HepG2 (cell line): ENCODE measurements around the gene CAMK1G. TPM values are rescaled to one million over a fixed set of nuclear protein-coding genes. Genes with fewer than 3 reads are reported as not detected.
A peak's percentile ranks its signal among the peaks of the same experiment; 100 is the strongest.

Source experiments
- ATAC-seq: fragments of 200-7000 bp; cut with Tn5 transposase; 3 replicates; pipeline ENCODE4 v1.9.1; 2020; ENCODE audit warnings: mild to moderate bottlenecking, moderate library complexity
- BruUV-seq: library from RNA; stranded (reverse); fragments of 400-500 nt; replicated peaks from 2 replicates; lab custom pipeline; 2021; lab: Mats Ljungman, UMichigan
- CTCF ChIA-PET: fragments of 300-600 bp; formaldehyde crosslinking; extraction: SDS; loops from one replicate; lab custom pipeline; 2021; ENCODE audit warnings: low total read pairs, inconsistent platforms, low intra/inter-chr PET ratio; lab: Yijun Ruan, JAX
- POLR2A ChIA-PET: fragments of 350-600 bp; sonication (Branson Sonifier 250); formaldehyde crosslinking; loops from one replicate; lab custom pipeline; 2020; ENCODE audit warnings: antibody characterized with exemption, inconsistent platforms; lab: Yijun Ruan, JAX
- DNase-seq: peaks from one replicate; pipeline ENCODE4 v3.0.0-alpha.2; 2015; ENCODE audit warnings: low spot score
- FAIRE-seq: peaks from 3 replicates; lab custom pipeline; 2011; peaks lifted over from hg19 to GRCh38; lab: Jason Lieb, UNC
- H2AFZ ChIP-seq: one replicate; pipeline ENCODE4 v1.6.1; 2011; ENCODE audit warnings: low read length, inconsistent platforms
- H3K27ac ChIP-seq: fragments of 300-600 bp; 3 replicates; pipeline ENCODE4 v1.8.0; 2011; ENCODE audit warnings: mixed run types, mild to moderate bottlenecking, mixed read lengths, low read length, inconsistent platforms; ENCODE audit not compliant: insufficient read depth; ENCODE audit errors: extremely low read length
- H3K27me3 ChIP-seq, 2 experiments: fragments of 200-600 bp in 1 of 2; 2 replicates in 1 of 2; 3 replicates in 1 of 2; pipeline versions ENCODE4 v1.6.0 to v1.8.0; 2011; ENCODE audit warnings: low read length in 2 of 2, mild to moderate bottlenecking in 2 of 2, moderate library complexity in 2 of 2, inconsistent platforms in 1 of 2; ENCODE audit not compliant: insufficient read depth in 2 of 2, control insufficient read depth in 1 of 2
- H3K36me3 ChIP-seq, 2 experiments: fragments of 200-600 bp in 1 of 2; replicated peaks in 1 of 2; 2 replicates in 1 of 2; 3 replicates in 1 of 2; pipeline versions ENCODE4 v1.5.1 to v1.8.0; 2011; ENCODE audit warnings: low read length in 2 of 2, inconsistent platforms in 1 of 2; ENCODE audit not compliant: insufficient read depth in 2 of 2, control insufficient read depth in 1 of 2
- H3K4me1 ChIP-seq: 2 replicates; pipeline ENCODE4 v1.5.1; 2012; ENCODE audit warnings: low read length, inconsistent platforms; ENCODE audit not compliant: insufficient read depth
- H3K4me2 ChIP-seq: 2 replicates; pipeline ENCODE4 v1.6.0; 2011; ENCODE audit warnings: low read depth, low read length, inconsistent platforms
- H3K4me3 ChIP-seq, 3 experiments: fragments of 200-600 bp in 1 of 3; sonication (generic), shearing (Covaris generic) in 1 of 3; replicated peaks in 1 of 3; 2 replicates each; pipeline ENCODE4 v1.5.1; 2011 to 2016; ENCODE audit warnings: low read length in 3 of 3, inconsistent platforms in 2 of 3, low read depth in 2 of 3, mild to moderate bottlenecking in 2 of 3, control low read depth in 1 of 3, mixed read lengths in 1 of 3; ENCODE audit not compliant: insufficient read depth in 1 of 3
- H3K79me2 ChIP-seq: one replicate; pipeline ENCODE4 v1.6.1; 2011; ENCODE audit warnings: low read length, inconsistent platforms; ENCODE audit not compliant: insufficient read depth
- H3K9ac ChIP-seq: 2 replicates; pipeline ENCODE4 v1.6.0; 2011; ENCODE audit warnings: mild to moderate bottlenecking, low read depth, low read length, inconsistent platforms; ENCODE audit not compliant: insufficient read depth
- H3K9me3 ChIP-seq: 2 replicates; pipeline ENCODE4 v1.5.1; 2012; ENCODE audit warnings: mild to moderate bottlenecking, low read length
- H4K20me1 ChIP-seq: 2 replicates; pipeline ENCODE4 v1.6.0; 2011; ENCODE audit warnings: inconsistent platforms, mild to moderate bottlenecking, low read length, moderate library complexity; ENCODE audit not compliant: insufficient read depth
- MAFK ChIP-seq, 2 experiments: IDR thresholded peaks in 1 of 2; conservative IDR thresholded peaks in 1 of 2; 2 replicates each; pipeline ENCODE4 v1.6.1; 2011; ENCODE audit warnings: improper control_type of control experiment in 2 of 2, low read length in 2 of 2
- SALL1 ChIP-seq: sonication (generic); formaldehyde crosslinking; IDR thresholded peaks from 2 replicates; pipeline ENCODE4 v1.8.0; 2022; ENCODE audit warnings: mild to moderate bottlenecking, missing genetic modification reagents
- THYN1 ChIP-seq: sonication (generic); formaldehyde crosslinking; IDR thresholded peaks from 2 replicates; pipeline ENCODE4 v1.8.1; 2023; ENCODE audit warnings: low read depth, mild to moderate bottlenecking, moderate library complexity, missing genetic modification reagents, borderline replicate concordance
- WGBS: methylation state at CpG from one replicate; pipeline ENCODE4 v1.1.6; 2017; ENCODE audit warnings: low lambda C conversion rate; 5-methylcytosine and 5-hydroxymethylcytosine counted together
- in situ Hi-C: cut with HindIII; loops from 2 replicates; pipeline ENCODE4 v1.10.0; 2017; ENCODE audit warnings: low pct_unique_long_range_greater_than_20kb; ENCODE audit not compliant: extremely low pct_ligation_motif_present
- intact Hi-C: fragments of 100-400 bp; cut with micrococcal nuclease; formaldehyde crosslinking; loops from one replicate; pipeline ENCODE4 v1.10.0; 2022; ENCODE audit not compliant: unreplicated experiment
- polyA plus RNA-seq, 8 experiments: library from polyadenylated mRNA; depleted of rRNA in 3 of 8; stranded (reverse) in 7 of 8; unstranded in 1 of 8; fragments of >200 nt; fragmentation: Illumina TruSeq in 4 of 8; extraction: Trizol in 4 of 8; gene quantifications; 2 replicates each; pipeline versions ENCODE4 v1.2.1 to v1.2.3, GENCODE V29; 2011 to 2016; ENCODE audit warnings: low read depth in 4 of 8, missing spikeins in 1 of 8, mixed read lengths in 1 of 8; ENCODE audit not compliant: insufficient read depth in 1 of 8
- total RNA-seq, 5 experiments: library from RNA; depleted of rRNA; stranded (reverse); fragments of >200 nt; fragmentation: Illumina TruSeq; extraction: Trizol; gene quantifications; 2 replicates each; pipeline ENCODE4 v1.2.3, GENCODE V29; 2016; ENCODE audit warnings: low read depth in 1 of 5
- TF ChIP-seq, protein P1 (sequence below): fragments of 450-650 bp; IDR thresholded peaks from 2 replicates; pipeline ENCODE4 v1.6.1; 2016

Gene CAMK1G
- total and polyA plus RNA-seq, 2 of the 13 experiments (the other 11 are each of a cell fraction or from before 2014, with no cell fraction given): not detected

GRCh38 chr1:209609041-209609790 lies 25.7 kb downstream of the CAMK1G start:
- Histone ChIP-seq H3K27ac (no peak overlapping the region), H3K9ac (no peak overlapping the region), H3K4me3 (no peak overlapping the region), H3K9me3 (no peaks in the 10 kb centered on the region), H3K4me1 (no peaks in the 10 kb centered on the region), H4K20me1 (no peaks in the 10 kb centered on the region), H2AFZ (no peak overlapping the region), H3K4me2 (no peak overlapping the region), H3K79me2 (no peaks in the 10 kb centered on the region), H3K27me3 (no peaks in the 10 kb centered on the region), H3K36me3 (no peaks in the 10 kb centered on the region)
- CTCF ChIA-PET: no interaction called here
- intact Hi-C loops (no loop called here), in situ Hi-C loops (no loop called here)
- FAIRE-seq (no peak), ATAC-seq (no peak), DNase-seq (no peak)
- 30% methylated on average over 9 of the region's 9 CpGs for WGBS
- BruUV-seq: no TSS peak
- TF ChIP-seq, protein P1, sequence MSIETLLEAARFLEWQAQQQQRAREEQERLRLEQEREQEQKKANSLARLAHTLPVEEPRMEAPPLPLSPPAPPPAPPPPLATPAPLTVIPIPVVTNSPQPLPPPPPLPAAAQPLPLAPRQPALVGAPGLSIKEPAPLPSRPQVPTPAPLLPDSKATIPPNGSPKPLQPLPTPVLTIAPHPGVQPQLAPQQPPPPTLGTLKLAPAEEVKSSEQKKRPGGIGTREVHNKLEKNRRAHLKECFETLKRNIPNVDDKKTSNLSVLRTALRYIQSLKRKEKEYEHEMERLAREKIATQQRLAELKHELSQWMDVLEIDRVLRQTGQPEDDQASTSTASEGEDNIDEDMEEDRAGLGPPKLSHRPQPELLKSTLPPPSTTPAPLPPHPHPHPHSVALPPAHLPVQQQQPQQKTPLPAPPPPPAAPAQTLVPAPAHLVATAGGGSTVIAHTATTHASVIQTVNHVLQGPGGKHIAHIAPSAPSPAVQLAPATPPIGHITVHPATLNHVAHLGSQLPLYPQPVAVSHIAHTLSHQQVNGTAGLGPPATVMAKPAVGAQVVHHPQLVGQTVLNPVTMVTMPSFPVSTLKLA: 0 out of 2 replicates have a peak, but pooled peaks have one; percentile 16
- TF ChIP-seq THYN1 (CRISPR knock-in tag): no peak
- POLR2A ChIA-PET: no interaction called here

DNA sequence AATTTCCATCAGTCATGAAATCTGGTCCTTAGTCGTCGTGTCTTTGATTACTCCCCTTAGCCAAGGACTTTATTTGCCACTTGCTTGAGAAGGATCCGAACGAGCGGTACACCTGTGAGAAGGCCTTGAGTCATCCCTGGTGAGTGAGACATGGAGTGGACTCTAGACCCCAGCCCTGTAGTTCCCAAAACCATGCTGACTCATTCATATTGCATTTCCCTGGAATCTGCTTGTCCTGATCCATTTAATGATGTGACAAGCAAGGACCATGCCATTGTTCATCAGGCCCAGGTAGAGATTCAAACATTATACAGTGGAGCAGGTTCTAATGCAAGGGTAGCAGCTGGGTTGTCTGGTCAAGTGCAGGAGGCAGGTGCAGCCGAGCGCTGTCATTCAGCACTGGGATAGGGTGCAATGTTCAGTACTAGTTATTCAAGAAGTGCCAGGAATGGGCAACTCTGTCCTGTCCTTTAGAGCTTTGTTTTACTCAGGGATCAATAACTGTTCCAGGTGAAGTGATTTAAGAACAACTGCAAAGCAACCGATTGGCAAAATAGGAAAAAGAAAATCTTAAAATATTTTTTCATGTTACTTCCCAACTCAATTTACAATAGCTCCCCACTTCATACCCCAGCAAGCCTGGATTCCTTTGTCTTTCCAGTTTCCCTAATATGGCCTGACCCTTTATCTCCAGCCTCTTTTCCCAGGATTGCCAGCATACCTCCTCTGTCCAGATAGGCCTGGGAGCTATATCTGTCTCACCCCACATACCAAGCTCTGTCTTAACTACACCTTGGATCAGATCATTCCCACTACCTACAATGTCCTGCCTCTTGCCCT lies 26.5 kb downstream of the CAMK1G start:
- intact Hi-C loops (no loop called here), in situ Hi-C loops (no loop called here)
- WGBS: 2% methylated on average over 3 of the region's 8 CpGs
- Histone ChIP-seq H3K4me3 (no peak overlapping the region), H2AFZ (no peak overlapping the region), H3K79me2 (no peaks in the 10 kb centered on the region), H3K27me3 (no peaks in the 10 kb centered on the region), H3K36me3 (no peaks in the 10 kb centered on the region), H3K9ac (no peak overlapping the region), H3K4me2 (no peak overlapping the region), H4K20me1 (no peaks in the 10 kb centered on the region), H3K4me1 (no peaks in the 10 kb centered on the region), H3K27ac (no peak overlapping the region), H3K9me3 (no peaks in the 10 kb centered on the region)
- BruUV-seq: no TSS peak
- no peak for FAIRE-seq
- TF ChIP-seq MAFK (conservative IDR thresholded peaks at IDR 0.05 in 1 of 2, IDR thresholded peaks at IDR 0.05 in 1 of 2; ENCODE audit: low read length in 2 of 2): peak in 1 of 2 experiments; percentile 2; a peak in 1 of 4 replicates
- no peak for TF ChIP-seq SALL1 (CRISPR knock-in tag)
- ChIA-PET POLR2A (no interaction called here), CTCF (no interaction called here)
- no peak for DNase-seq
- no peak for ATAC-seq
